ENCODE data around the gene CDC42BPB. TPM values are rescaled to one million over a fixed set of nuclear protein-coding genes. Genes with fewer than 3 reads are reported as not detected.

The CDC42BPB gene
- total and polyA plus RNA-seq, 2 of the 4 experiments (the other 2 are of a cell fraction): 49.1 to 81.4 TPM

DNA sequence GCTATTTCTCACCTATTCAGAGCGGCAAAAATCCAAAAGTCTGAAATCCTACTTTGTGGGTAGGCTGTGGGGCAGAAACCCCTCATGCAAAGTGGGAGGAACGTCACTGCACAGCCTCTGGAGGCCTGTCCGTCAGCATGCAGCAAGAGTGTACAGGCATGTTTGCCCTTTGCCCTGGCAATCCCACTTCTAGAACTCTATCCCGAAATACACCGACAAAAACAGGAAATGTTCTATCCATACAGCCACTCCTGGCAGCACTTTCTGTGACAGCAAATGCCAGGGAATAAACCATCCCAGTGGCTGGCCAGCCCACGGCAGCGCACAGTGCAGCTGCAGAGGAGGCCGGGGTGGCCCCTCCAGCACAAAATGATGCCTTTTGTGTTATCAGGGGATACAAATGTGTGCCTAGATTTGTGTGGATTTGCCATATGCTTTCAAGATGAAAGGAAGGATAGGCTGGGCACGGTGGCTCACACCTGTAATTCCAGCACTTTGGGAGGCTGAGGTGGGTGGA, 95.2 kb downstream of the CDC42BPB start:
- no peaks in the 10 kb centered on the region for H3K9me3 ChIP-seq (ENCODE audit: control insufficient read depth, insufficient read depth, low read length)
- in situ Hi-C loops (cut with MboI; ENCODE audit: low sequenced_read_pairs): no loop called here

More for the DNA sequence above, 95.2 kb downstream of the CDC42BPB start:
- H2BK20ac ChIP-seq (ENCODE audit: low read depth, low read length): no peak overlapping the region
- no peak overlapping the region for H3K4me2 ChIP-seq (ENCODE audit: low read depth, low read length)
- no peak for DNase-seq
- H2AK9ac ChIP-seq (replicated peaks; ENCODE audit: low read depth, low read length, poor library complexity): no peak overlapping the region
- H3K9me1 ChIP-seq (ENCODE audit: insufficient read depth, low read length): no peaks in the 10 kb centered on the region; the same call in 1 of the 2 replicates
- no peak overlapping the region for H3K56ac ChIP-seq (ENCODE audit: extremely low read depth, insufficient read depth, low read length)
- no peak overlapping the region for H4K91ac ChIP-seq (ENCODE audit: insufficient read depth, low read depth, low read length)
- H3K4me1 ChIP-seq (ENCODE audit: control insufficient read depth, insufficient read depth, low read length): no peaks in the 10 kb centered on the region
- ATAC-seq (ENCODE audit: low read depth): no peak
- no peaks in the 10 kb centered on the region for H3K27me3 ChIP-seq (ENCODE audit: control insufficient read depth, insufficient read depth, low read length)
- H2BK5ac ChIP-seq (ENCODE audit: low read depth, low read length, poor library complexity, severe bottlenecking): no peak overlapping the region
- H3K27ac ChIP-seq (ENCODE audit: insufficient read depth, low read length): no peak overlapping the region
- H4K5ac ChIP-seq (ENCODE audit: low read depth, low read length): no peak overlapping the region
- H2AFZ ChIP-seq (replicated peaks; ENCODE audit: low read length, poor library complexity): no peak overlapping the region
- peaks cover 3% of the 10 kb centered on the region; the same call in 1 of the 2 replicates for H4K20me1 ChIP-seq (ENCODE audit: insufficient read depth, low read length)
- no peak overlapping the region for H3K18ac ChIP-seq (ENCODE audit: low read depth, low read length)
- BruUV-seq (replicated peaks): no TSS peak
- H2BK15ac ChIP-seq (ENCODE audit: low read depth, low read length): no peak overlapping the region
- H3K4ac ChIP-seq (ENCODE audit: low read depth, low read length): no peak overlapping the region
- H3K4me3 ChIP-seq (ENCODE audit: insufficient read depth, low read depth, low read length): no peak overlapping the region
- dilution Hi-C loops (cut with HindIII; ENCODE audit: low sequenced_read_pairs, unreplicated experiment): no loop called here
- H3K23ac ChIP-seq (ENCODE audit: low read depth, low read length): no peak overlapping the region
- no peak overlapping the region for H3K9ac ChIP-seq (ENCODE audit: low read depth, low read length)
- no peak overlapping the region for H4K8ac ChIP-seq (ENCODE audit: low read depth in 2 of 2, low read length in 2 of 2)
- ChIA-PET POLR2A (ENCODE audit: unreplicated experiment) (no interaction called here), CTCF (no interaction called here)
- TF ChIP-seq, protein P1, sequence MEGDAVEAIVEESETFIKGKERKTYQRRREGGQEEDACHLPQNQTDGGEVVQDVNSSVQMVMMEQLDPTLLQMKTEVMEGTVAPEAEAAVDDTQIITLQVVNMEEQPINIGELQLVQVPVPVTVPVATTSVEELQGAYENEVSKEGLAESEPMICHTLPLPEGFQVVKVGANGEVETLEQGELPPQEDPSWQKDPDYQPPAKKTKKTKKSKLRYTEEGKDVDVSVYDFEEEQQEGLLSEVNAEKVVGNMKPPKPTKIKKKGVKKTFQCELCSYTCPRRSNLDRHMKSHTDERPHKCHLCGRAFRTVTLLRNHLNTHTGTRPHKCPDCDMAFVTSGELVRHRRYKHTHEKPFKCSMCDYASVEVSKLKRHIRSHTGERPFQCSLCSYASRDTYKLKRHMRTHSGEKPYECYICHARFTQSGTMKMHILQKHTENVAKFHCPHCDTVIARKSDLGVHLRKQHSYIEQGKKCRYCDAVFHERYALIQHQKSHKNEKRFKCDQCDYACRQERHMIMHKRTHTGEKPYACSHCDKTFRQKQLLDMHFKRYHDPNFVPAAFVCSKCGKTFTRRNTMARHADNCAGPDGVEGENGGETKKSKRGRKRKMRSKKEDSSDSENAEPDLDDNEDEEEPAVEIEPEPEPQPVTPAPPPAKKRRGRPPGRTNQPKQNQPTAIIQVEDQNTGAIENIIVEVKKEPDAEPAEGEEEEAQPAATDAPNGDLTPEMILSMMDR (conservative IDR thresholded peaks at IDR 0.05; ENCODE audit: low read depth, low read length): no peak
- no peak for TF ChIP-seq SMC3 (IDR thresholded peaks at IDR 0.05; ENCODE audit: low read depth, low read length)
- TF ChIP-seq BHLHE40 (IDR thresholded peaks at IDR 0.05; ENCODE audit: low read depth, low read length): no peak
- TF ChIP-seq RAD21 (IDR thresholded peaks at IDR 0.05; ENCODE audit: low read length): no peak
- no peak for TF ChIP-seq RCOR1 (IDR thresholded peaks at IDR 0.05; ENCODE audit: insufficient replicate concordance, low read length)
- TF ChIP-seq, protein P2, sequence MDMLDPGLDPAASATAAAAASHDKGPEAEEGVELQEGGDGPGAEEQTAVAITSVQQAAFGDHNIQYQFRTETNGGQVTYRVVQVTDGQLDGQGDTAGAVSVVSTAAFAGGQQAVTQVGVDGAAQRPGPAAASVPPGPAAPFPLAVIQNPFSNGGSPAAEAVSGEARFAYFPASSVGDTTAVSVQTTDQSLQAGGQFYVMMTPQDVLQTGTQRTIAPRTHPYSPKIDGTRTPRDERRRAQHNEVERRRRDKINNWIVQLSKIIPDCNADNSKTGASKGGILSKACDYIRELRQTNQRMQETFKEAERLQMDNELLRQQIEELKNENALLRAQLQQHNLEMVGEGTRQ (IDR thresholded peaks at IDR 0.05; ENCODE audit: low read depth, low read length): no peak
- TF ChIP-seq MAZ (IDR thresholded peaks at IDR 0.05; ENCODE audit: borderline replicate concordance, low read depth, low read length): no peak
- TF ChIP-seq FOS (IDR thresholded peaks at IDR 0.05; ENCODE audit: low read depth, low read length): no peak
- TF ChIP-seq, protein P3, sequence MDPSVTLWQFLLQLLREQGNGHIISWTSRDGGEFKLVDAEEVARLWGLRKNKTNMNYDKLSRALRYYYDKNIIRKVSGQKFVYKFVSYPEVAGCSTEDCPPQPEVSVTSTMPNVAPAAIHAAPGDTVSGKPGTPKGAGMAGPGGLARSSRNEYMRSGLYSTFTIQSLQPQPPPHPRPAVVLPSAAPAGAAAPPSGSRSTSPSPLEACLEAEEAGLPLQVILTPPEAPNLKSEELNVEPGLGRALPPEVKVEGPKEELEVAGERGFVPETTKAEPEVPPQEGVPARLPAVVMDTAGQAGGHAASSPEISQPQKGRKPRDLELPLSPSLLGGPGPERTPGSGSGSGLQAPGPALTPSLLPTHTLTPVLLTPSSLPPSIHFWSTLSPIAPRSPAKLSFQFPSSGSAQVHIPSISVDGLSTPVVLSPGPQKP (IDR thresholded peaks at IDR 0.05; ENCODE audit: borderline replicate concordance, low read depth, low read length): no peak
- TF ChIP-seq POLR2A (IDR thresholded peaks at IDR 0.05; ENCODE audit: low read depth, low read length): no peak
- no peak for TF ChIP-seq MXI1 (IDR thresholded peaks at IDR 0.05; ENCODE audit: borderline replicate concordance, low read depth, low read length)
- no peak for TF ChIP-seq NFE2L2 (IDR thresholded peaks at IDR 0.05; ENCODE audit: low read depth, low read length)
- no peak for TF ChIP-seq MAFK (IDR thresholded peaks at IDR 0.05; ENCODE audit: low read depth, low read length)
- no peak for TF ChIP-seq CEBPB (IDR thresholded peaks at IDR 0.05; ENCODE audit: low read depth, low read length)
- no peak for TF ChIP-seq RFX5 (IDR thresholded peaks at IDR 0.05; ENCODE audit: low read depth, low read length)
- no peak overlapping the region for H3K14ac ChIP-seq (replicated peaks; ENCODE audit: low read depth, low read length)
- intact Hi-C loops (cut with micrococcal nuclease): no loop called here
- H2BK120ac ChIP-seq (ENCODE audit: low read depth, low read length): no peak overlapping the region
- no peak overlapping the region for H2AK5ac ChIP-seq (ENCODE audit: low read depth, low read length)
- peaks cover 60% of the 10 kb centered on the region for H3K36me3 ChIP-seq (ENCODE audit: control insufficient read depth, insufficient read depth, low read length)
- peaks cover 0 to 7% of the 10 kb centered on the region in 2 experiments; a peak in 2 of 4 replicates for H3K79me1 ChIP-seq (ENCODE audit: low read depth in 1 of 2, low read length in 2 of 2)
- WGBS, 2 experiments (ENCODE audit: extremely low coverage in 2 of 2, insufficient read length in 1 of 2): 94% methylated on average over 7 of the region's 9 CpGs; no CpG with 5 or more reads in 1 of the 2 experiments
